Measurements from ENCODE around the gene YIF1A.

DNA sequence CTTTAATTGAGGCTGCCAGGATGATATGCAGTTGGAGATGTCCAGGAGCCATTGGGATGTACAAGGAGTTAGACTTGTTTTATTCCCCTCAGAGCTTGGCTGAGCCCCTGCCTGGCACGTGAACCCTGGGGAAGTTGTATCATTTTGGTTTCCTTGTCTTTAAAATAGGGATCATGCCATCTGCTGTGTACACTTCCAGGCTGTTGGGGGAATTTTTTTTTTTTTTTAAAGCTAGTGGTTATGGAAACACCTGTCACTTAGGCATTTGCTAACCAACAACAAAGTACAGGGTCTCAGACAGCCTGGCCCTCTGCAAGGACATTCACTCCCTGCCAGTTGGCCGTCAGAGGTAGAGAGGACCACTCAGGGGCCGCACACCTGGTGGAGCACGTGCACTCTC lies 29.0 kb downstream of the YIF1A start:
- TF ChIP-seq POLR2A (IDR thresholded peaks at IDR 0.05; ENCODE audit: low read depth, low read length) (no peak), POLR2AphosphoS5 (IDR thresholded peaks at IDR 0.05; ENCODE audit: low read depth, low read length) (no peak), TAF1 (IDR thresholded peaks at IDR 0.05; ENCODE audit: borderline replicate concordance, low read depth, low read length) (no peak)

Data from GM12892 (cell line).